Activated CD8-positive, alpha-beta memory T cell treated with anti-CD3 and anti-CD28 coated beads, Interleukin-2, amount 10 ng/mL, durations not matched to agents 7 days and 5 days (primary cell): ENCODE measurements around the gene PDCD2. TPM values are rescaled to one million over a fixed set of nuclear protein-coding genes. Genes with fewer than 3 reads are reported as not detected.
"Not testable (repeated sequence)": the region's sequence is repeated elsewhere in the genome, so short reads cannot be mapped to it uniquely, and the experiment has no call there.

Experiments used
- ATAC-seq: fragments of 150-1000 bp; cut with Tn5 transposase; one replicate; pipeline ENCODE4 v1.10.0; 2021; ENCODE audit warnings: moderate library complexity
- CTCF ChIA-PET: fragments of 350-600 bp; sonication (Branson Sonifier 250); formaldehyde crosslinking; loops from one replicate; lab custom pipeline; 2021; ENCODE audit warnings: antibody characterized with exemption; lab: Charles Lee
- DNase-seq: peaks from one replicate; pipeline ENCODE4 v3.0.0-alpha.2; 2020
- H3K27ac Mint-ChIP-seq: one replicate; pipeline ENCODE4 v1.8.0; 2021; ENCODE audit warnings: mild to moderate bottlenecking, mixed read lengths
- H3K27me3 Mint-ChIP-seq: one replicate; pipeline ENCODE4 v1.8.0; 2021; ENCODE audit warnings: mixed read lengths
- H3K36me3 Mint-ChIP-seq: one replicate; pipeline ENCODE4 v1.8.0; 2021; ENCODE audit warnings: mild to moderate bottlenecking, mixed read lengths
- H3K4me1 Mint-ChIP-seq: one replicate; pipeline ENCODE4 v1.8.0; 2021; ENCODE audit warnings: mixed read lengths
- H3K4me3 Mint-ChIP-seq: one replicate; pipeline ENCODE4 v1.8.0; 2021; ENCODE audit warnings: mild to moderate bottlenecking, moderate library complexity, mixed read lengths
- H3K9me3 Mint-ChIP-seq: one replicate; pipeline ENCODE4 v1.8.0; 2022; ENCODE audit warnings: low read depth, mixed read lengths
- total RNA-seq, 2 experiments: library from RNA; stranded (reverse); gene quantifications; one replicate each; pipeline ENCODE4 v1.2.3, GENCODE V29; 2021

The PDCD2 gene
- total RNA-seq, 2 experiments from 2014 or later, result 75.4 to 99.7 TPM

GRCh38 chr6:170535004-170535403 is 49.4 kb downstream of the PDCD2 start:
- CTCF ChIA-PET, result no interaction called here
- Mint-ChIP-seq H3K4me1 (peaks cover 2% of the 10 kb centered on the region), H3K27ac (no peak overlapping the region)

GRCh38 chr6:170533792-170534191 is 50.6 kb downstream of the PDCD2 start:
- H3K27ac Mint-ChIP-seq, result no peak overlapping the region
- CTCF ChIA-PET, result no interaction called here

More at GRCh38 chr6:170535004-170535403, 49.4 kb downstream of the PDCD2 start:
- DNase-seq (no peak), ATAC-seq (no peak)
- H3K36me3 Mint-ChIP-seq, result peaks cover 37% of the 10 kb centered on the region
- H3K4me3 Mint-ChIP-seq, result no peak overlapping the region
- no peaks in the 10 kb centered on the region for H3K27me3 Mint-ChIP-seq
- no peaks in the 10 kb centered on the region for H3K9me3 Mint-ChIP-seq

GRCh38 chr6:170532867-170533488 is 51.5 kb downstream of the PDCD2 start:
- CTCF ChIA-PET, result interaction anchor here (0.8 kb wide), 1 partner anchor 701 kb away, joined by 4 read pairs; no protein-coding TSS in a partner anchor
- H3K9me3 Mint-ChIP-seq, result no peaks in the 10 kb centered on the region
- peaks cover 26% of the 10 kb centered on the region for H3K36me3 Mint-ChIP-seq
- ATAC-seq (no peak), DNase-seq (no peak)
- no peak overlapping the region for H3K4me3 Mint-ChIP-seq
- H3K27ac Mint-ChIP-seq, result no peak overlapping the region
- no peaks in the 10 kb centered on the region for H3K27me3 Mint-ChIP-seq
- peaks cover 10% of the 10 kb centered on the region for H3K4me1 Mint-ChIP-seq

More at GRCh38 chr6:170533792-170534191, 50.6 kb downstream of the PDCD2 start:
- Mint-ChIP-seq H3K36me3 (peaks cover 29% of the 10 kb centered on the region), H3K4me1 (peaks cover 3% of the 10 kb centered on the region), H3K4me3 (no peak overlapping the region), H3K27me3 (no peaks in the 10 kb centered on the region), H3K9me3 (no peaks in the 10 kb centered on the region)
- DNase-seq, result no peak
- no peak for ATAC-seq

GRCh38 chr6:170529839-170530469 is 54.5 kb downstream of the PDCD2 start:
- Mint-ChIP-seq H3K27ac (no peak overlapping the region), H3K27me3 (peaks cover 7% of the 10 kb centered on the region), H3K4me3 (no peak overlapping the region), H3K9me3 (no peaks in the 10 kb centered on the region), H3K36me3 (peaks cover 3% of the 10 kb centered on the region), H3K4me1 (peaks cover 10% of the 10 kb centered on the region)
- peak; percentile 78 for DNase-seq
- ATAC-seq, result peak; percentile 85
- CTCF ChIA-PET, result interaction anchor here (0.7 to 5.2 kb wide), 11 partner anchors 8 to 740 kb away, joined by 3 to 40 read pairs (median 4); partner anchors contain the start of genes PSMB1 and TBP

- Mint-ChIP-seq H3K27me3 (peaks cover 15% of the 10 kb centered on the region), H3K4me1 (peaks cover 18% of the 10 kb centered on the region)
- not testable (repeated sequence) for ATAC-seq, H3K9me3 Mint-ChIP-seq, H3K36me3 Mint-ChIP-seq, DNase-seq, H3K27ac Mint-ChIP-seq, H3K4me3 Mint-ChIP-seq
- CTCF ChIA-PET, result interaction anchor here (0.8 to 5.2 kb wide), 5 partner anchors 14 to 738 kb away, joined by 3 to 40 read pairs (median 4); no protein-coding TSS in a partner anchor
These were observed 56.4 kb downstream of the PDCD2 start for GRCh38 chr6:170527995-170528394.

GRCh38 chr6:170525795-170526194 is 58.6 kb downstream of the PDCD2 start:
- no peak overlapping the region for H3K4me3 Mint-ChIP-seq

More at GRCh38 chr6:170525795-170526194, 58.6 kb downstream of the PDCD2 start:
- no peak for ATAC-seq
- CTCF ChIA-PET, result interaction anchor here (1.4 to 1.5 kb wide), 2 partner anchors 694 to 735 kb away, joined by 5 read pairs; no protein-coding TSS in a partner anchor
- H3K36me3 Mint-ChIP-seq, result no peaks in the 10 kb centered on the region
- H3K27ac Mint-ChIP-seq, result no peak overlapping the region
- H3K27me3 Mint-ChIP-seq, result peaks cover 28% of the 10 kb centered on the region
- no peaks in the 10 kb centered on the region for H3K9me3 Mint-ChIP-seq
- no peak for DNase-seq
- H3K4me1 Mint-ChIP-seq, result peaks cover 22% of the 10 kb centered on the region

Other genes with a start within 250 kb of the PDCD2 start
- gene PSMB1, start 31.3 kb downstream of the PDCD2 start, total RNA-seq, result 100 to 1,000 TPM; 160 to 198 TPM
- gene TBP, start 30.3 kb downstream of the PDCD2 start, total RNA-seq, result 10 to 100 TPM; 25.6 to 26.8 TPM